Lower leg skin (tissue), 3 donors: Measurements from ENCODE around the gene DIP2A.

Experiments
- POLR2A ChIP-seq, 2 donors: fragments of 450-650 bp; IDR thresholded peaks; one replicate each; pipeline ENCODE4 v1.6.1; 2016 to 2017; ENCODE audit warnings: antibody characterized with exemption in 2 of 2, mild to moderate bottlenecking in 1 of 2, moderate library complexity in 1 of 2
- TF ChIP-seq, protein P1 (sequence below), 3 donors: fragments of 450-650 bp; IDR thresholded peaks; one replicate each; pipeline ENCODE4 v1.5.1; 2016; ENCODE audit warnings: antibody characterized with exemption in 3 of 3, mild to moderate bottlenecking in 3 of 3, moderate library complexity in 2 of 3

DNA sequence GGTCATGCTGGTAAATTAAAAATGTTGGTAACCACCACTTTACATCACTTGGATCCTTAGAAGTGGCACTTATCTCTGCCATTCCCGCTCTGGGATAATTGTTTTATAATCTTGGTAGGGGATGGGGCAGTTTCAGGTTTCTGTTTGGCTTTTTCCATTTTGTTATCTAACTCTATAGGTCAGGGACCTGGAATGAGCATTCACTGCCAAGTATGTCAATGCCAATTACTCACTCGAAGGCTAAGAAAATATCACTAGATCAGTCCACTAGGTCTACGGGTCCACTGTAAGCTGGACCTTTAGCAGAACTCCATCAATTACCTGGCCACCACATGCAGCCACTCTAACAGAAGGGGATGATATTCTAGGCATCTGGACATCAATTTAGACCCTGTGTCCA, 4.5 kb upstream of the DIP2A start:
- TF ChIP-seq, protein P1, sequence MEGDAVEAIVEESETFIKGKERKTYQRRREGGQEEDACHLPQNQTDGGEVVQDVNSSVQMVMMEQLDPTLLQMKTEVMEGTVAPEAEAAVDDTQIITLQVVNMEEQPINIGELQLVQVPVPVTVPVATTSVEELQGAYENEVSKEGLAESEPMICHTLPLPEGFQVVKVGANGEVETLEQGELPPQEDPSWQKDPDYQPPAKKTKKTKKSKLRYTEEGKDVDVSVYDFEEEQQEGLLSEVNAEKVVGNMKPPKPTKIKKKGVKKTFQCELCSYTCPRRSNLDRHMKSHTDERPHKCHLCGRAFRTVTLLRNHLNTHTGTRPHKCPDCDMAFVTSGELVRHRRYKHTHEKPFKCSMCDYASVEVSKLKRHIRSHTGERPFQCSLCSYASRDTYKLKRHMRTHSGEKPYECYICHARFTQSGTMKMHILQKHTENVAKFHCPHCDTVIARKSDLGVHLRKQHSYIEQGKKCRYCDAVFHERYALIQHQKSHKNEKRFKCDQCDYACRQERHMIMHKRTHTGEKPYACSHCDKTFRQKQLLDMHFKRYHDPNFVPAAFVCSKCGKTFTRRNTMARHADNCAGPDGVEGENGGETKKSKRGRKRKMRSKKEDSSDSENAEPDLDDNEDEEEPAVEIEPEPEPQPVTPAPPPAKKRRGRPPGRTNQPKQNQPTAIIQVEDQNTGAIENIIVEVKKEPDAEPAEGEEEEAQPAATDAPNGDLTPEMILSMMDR (IDR thresholded peaks at IDR 0.05) = no peak
- TF ChIP-seq POLR2A (IDR thresholded peaks at IDR 0.05) = no peak
